ENCODE measurements around the gene SLC27A6. TPM values are rescaled to one million over a fixed set of nuclear protein-coding genes. Genes with fewer than 3 reads are reported as not detected.

The SLC27A6 gene
- total RNA-seq, 4 donors from 2014 or later = 2.1 to 16.8 (median 3.1) TPM; not detected in 1

DNA sequence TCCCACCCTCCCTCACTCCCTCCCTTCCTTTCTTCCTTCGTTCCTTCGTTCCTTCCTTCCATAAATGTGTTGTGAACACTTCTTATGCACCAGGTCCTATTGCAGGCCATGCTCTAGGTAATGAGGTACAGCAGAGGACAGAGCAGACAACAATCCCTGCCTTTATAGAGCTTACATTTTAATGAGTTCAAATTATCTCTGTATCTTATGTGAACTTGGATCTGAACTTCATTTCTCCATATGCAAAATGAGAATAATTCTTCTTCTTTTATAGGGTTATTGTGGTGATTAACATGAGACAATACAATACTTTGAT, 37.2 kb downstream of the SLC27A6 start:
- Histone ChIP-seq H3K27ac (no peak overlapping the region), H3K9me3 (no peaks in the 10 kb centered on the region), H3K4me1 (no peaks in the 10 kb centered on the region), H3K36me3 (peaks cover 0 to 4% of the 10 kb centered on the region in 2 donors), H3K4me3 (no peak overlapping the region), H3K27me3 (no peaks in the 10 kb centered on the region)
- no peak for DNase-seq
- intact Hi-C loops (cut with DNase I; ENCODE audit: low total_unique reads) = no loop called here
- TF ChIP-seq, protein P1, sequence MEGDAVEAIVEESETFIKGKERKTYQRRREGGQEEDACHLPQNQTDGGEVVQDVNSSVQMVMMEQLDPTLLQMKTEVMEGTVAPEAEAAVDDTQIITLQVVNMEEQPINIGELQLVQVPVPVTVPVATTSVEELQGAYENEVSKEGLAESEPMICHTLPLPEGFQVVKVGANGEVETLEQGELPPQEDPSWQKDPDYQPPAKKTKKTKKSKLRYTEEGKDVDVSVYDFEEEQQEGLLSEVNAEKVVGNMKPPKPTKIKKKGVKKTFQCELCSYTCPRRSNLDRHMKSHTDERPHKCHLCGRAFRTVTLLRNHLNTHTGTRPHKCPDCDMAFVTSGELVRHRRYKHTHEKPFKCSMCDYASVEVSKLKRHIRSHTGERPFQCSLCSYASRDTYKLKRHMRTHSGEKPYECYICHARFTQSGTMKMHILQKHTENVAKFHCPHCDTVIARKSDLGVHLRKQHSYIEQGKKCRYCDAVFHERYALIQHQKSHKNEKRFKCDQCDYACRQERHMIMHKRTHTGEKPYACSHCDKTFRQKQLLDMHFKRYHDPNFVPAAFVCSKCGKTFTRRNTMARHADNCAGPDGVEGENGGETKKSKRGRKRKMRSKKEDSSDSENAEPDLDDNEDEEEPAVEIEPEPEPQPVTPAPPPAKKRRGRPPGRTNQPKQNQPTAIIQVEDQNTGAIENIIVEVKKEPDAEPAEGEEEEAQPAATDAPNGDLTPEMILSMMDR (IDR thresholded peaks at IDR 0.05) = no peak
- no peak for TF ChIP-seq POLR2A (IDR thresholded peaks at IDR 0.05)

DNA sequence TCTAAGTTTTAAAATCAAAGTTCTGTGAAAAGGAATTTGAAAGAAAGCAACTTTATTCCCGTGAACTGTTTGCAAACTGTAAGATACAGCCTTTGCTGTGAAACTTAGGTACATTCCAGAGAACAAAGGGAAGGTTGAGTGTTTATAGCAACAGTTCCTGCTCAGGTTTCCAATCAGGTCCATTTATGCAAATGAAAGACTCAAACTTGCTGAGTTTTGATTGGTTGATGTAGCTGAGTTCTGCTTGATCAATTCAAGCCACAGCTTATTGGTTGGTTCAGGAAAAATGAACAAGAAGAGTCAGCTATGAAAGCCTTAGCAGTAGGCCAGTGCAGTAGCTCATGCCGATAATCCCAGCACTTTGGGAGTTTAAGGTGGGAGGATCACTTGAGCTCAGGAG, 37.9 kb downstream of the SLC27A6 start:
- intact Hi-C loops (cut with DNase I; ENCODE audit: low total_unique reads) = no loop called here
- H3K27me3 ChIP-seq = no peaks in the 10 kb centered on the region
- no peaks in the 10 kb centered on the region for H3K9me3 ChIP-seq
- no peak overlapping the region for H3K4me3 ChIP-seq
- no peak overlapping the region for H3K27ac ChIP-seq
- no peak for TF ChIP-seq POLR2A (IDR thresholded peaks at IDR 0.05)
- TF ChIP-seq, protein P1 (IDR thresholded peaks at IDR 0.05) = no peak
- H3K4me1 ChIP-seq = no peaks in the 10 kb centered on the region
- H3K36me3 ChIP-seq = peaks cover 0 to 4% of the 10 kb centered on the region in 2 donors
- DNase-seq = no peak

DNA sequence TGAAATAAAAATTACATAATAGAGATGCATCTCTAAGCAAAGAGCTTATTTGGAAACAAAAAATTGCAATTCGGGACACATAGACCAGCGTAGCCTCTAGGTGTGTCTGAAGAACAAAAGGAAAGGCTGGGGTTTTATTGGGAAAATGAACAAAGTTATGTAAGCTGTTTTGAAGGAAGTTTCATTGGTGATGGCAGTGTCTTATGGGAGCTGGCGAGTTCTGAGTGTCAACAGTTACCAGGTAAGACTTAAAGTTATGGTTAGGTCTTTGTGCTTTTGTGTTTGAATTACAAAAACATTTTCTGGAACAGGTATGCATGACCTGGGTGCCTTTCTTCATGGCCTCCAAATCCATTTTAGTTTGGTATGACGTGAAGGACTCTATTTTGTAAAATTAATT, 48.9 kb downstream of the SLC27A6 start:
- H3K9me3 ChIP-seq = no peaks in the 10 kb centered on the region
- H3K4me1 ChIP-seq = no peaks in the 10 kb centered on the region
- no peak overlapping the region for H3K27ac ChIP-seq
- DNase-seq = no peak
- H3K4me3 ChIP-seq = no peak overlapping the region
- H3K36me3 ChIP-seq = no peaks in the 10 kb centered on the region
- intact Hi-C loops (cut with DNase I; ENCODE audit: low total_unique reads) = no loop called here
- TF ChIP-seq POLR2A (IDR thresholded peaks at IDR 0.05) = no peak
- no peaks in the 10 kb centered on the region for H3K27me3 ChIP-seq

DNA sequence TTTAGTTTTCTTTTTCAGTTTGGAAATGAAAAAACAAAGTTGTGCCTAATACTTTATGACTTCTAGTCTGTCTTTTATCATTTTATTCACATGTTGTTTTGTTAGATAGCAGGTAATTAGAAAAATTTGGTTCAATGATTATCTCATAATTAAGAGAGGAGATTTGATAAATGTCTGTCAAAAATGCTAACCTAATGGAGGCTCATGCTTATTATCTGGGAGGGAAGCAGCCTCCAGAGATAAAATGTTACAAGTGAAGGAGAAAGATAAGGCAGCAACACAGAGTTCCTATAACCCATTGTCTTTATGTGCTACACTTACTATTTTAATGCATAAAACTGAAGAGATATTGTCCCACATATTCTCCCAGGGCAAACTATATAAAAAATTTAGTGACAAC, 53.5 kb downstream of the SLC27A6 start:
- H3K27me3 ChIP-seq = no peaks in the 10 kb centered on the region
- H3K36me3 ChIP-seq = no peaks in the 10 kb centered on the region
- no peaks in the 10 kb centered on the region for H3K4me1 ChIP-seq
- no peak for DNase-seq
- no peak for TF ChIP-seq POLR2A (IDR thresholded peaks at IDR 0.05)
- TF ChIP-seq, protein P1 (IDR thresholded peaks at IDR 0.05) = no peak
- no peaks in the 10 kb centered on the region for H3K9me3 ChIP-seq
- intact Hi-C loops (cut with DNase I; ENCODE audit: low total_unique reads) = no loop called here
- no peak overlapping the region for H3K27ac ChIP-seq
- no peak overlapping the region for H3K4me3 ChIP-seq

DNA sequence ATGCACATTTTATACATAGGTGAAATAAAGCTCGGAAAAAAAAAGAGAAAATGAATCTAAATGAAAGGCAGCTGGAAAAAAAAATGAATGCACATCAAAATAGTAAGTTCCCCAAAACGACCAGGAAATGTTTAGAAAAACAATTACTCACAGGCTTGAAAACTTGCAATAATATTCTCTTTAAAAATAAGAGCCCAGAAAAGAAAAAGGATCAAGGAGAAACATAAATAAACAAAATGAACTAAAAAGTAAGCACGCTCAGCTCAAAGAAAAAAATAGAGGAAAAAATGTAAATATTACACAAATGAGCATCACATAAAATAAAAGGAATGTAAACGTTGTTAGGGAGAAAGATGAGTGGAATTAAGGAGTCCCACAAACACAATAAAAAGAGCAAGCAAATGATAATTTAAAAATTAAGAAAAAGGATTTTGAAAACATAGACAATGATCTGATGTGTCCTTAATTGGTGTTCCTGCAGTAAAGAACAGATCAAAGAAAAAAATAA, 54.2 kb downstream of the SLC27A6 start:
- DNase-seq = no peak
- no peaks in the 10 kb centered on the region for H3K9me3 ChIP-seq
- H3K27me3 ChIP-seq = no peaks in the 10 kb centered on the region
- H3K36me3 ChIP-seq = no peaks in the 10 kb centered on the region
- H3K4me3 ChIP-seq = no peak overlapping the region
- TF ChIP-seq, protein P1 (IDR thresholded peaks at IDR 0.05) = no peak
- no peak for TF ChIP-seq POLR2A (IDR thresholded peaks at IDR 0.05)
- H3K27ac ChIP-seq = no peak overlapping the region
- H3K4me1 ChIP-seq = no peaks in the 10 kb centered on the region
- intact Hi-C loops (cut with DNase I; ENCODE audit: low total_unique reads) = no loop called here

DNA sequence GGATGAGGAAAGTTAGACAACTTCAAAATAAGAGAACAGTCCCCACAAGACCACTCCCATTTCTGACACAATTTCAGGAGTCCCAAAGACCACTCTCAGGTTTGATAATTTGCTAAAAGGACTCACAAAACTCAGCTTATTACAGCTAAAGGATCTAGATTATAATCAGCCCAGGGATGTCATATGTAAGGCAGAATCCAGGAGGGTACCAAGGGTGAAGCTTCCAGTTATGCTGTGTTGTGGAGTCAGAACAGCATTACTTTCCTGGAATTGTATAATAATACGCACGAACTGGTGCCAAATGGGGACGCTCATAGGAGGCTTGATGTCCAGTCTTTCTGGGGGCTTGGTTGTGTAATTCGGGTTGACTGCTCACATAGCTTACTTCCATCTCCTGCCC, 55.4 kb downstream of the SLC27A6 start:
- no peak overlapping the region for H3K4me3 ChIP-seq
- H3K4me1 ChIP-seq = no peaks in the 10 kb centered on the region
- no peaks in the 10 kb centered on the region for H3K36me3 ChIP-seq
- H3K27me3 ChIP-seq = no peaks in the 10 kb centered on the region
- H3K27ac ChIP-seq = no peak overlapping the region
- intact Hi-C loops (cut with DNase I; ENCODE audit: low total_unique reads) = no loop called here
- H3K9me3 ChIP-seq = no peaks in the 10 kb centered on the region
- no peak for TF ChIP-seq POLR2A (IDR thresholded peaks at IDR 0.05)
- TF ChIP-seq, protein P1 (IDR thresholded peaks at IDR 0.05) = no peak
- DNase-seq = no peak
